ENCODE measurements around the gene RAB36.
A peak's percentile ranks its signal among the peaks of the same experiment; 100 is the strongest.

RAB36 gene

GRCh38 chr22:23144932-23145877 lies at the start of gene RAB36:
Gene RAB36 (plus strand): TSS chr22:23145477. CDS start chr22:23146617, 1,140 bp downstream.
- peak; percentile 78 for DNase-seq

GRCh38 chr22:23095733-23096342 lies 49.4 kb upstream of the RAB36 start:
- DNase-seq: no peak

- no peak for DNase-seq
Observed at GRCh38 chr22:23097412-23098229, 47.7 kb upstream of the RAB36 start.

- no peak for DNase-seq
Observed at GRCh38 chr22:23098230-23098705, 47.0 kb upstream of the RAB36 start.

GRCh38 chr22:23098718-23099530 lies 46.4 kb upstream of the RAB36 start:
- DNase-seq: no peak

- DNase-seq: no peak
Observed at GRCh38 chr22:23099531-23099804, 45.8 kb upstream of the RAB36 start.

GRCh38 chr22:23100124-23100801 lies 45.0 kb upstream of the RAB36 start:
- no peak for DNase-seq

GRCh38 chr22:23101524-23101923 lies 43.8 kb upstream of the RAB36 start:
- DNase-seq: no peak

GRCh38 chr22:23102002-23102655 lies 43.1 kb upstream of the RAB36 start:
- DNase-seq: no peak

GRCh38 chr22:23102776-23103175 lies 42.5 kb upstream of the RAB36 start:
- no peak for DNase-seq

- DNase-seq: no peak
Observed at GRCh38 chr22:23103199-23103954, 41.9 kb upstream of the RAB36 start.

- no peak for DNase-seq
Observed at GRCh38 chr22:23104187-23104971, 40.9 kb upstream of the RAB36 start.

- no peak for DNase-seq
Observed at GRCh38 chr22:23105304-23105703, 40.0 kb upstream of the RAB36 start.

- no peak for DNase-seq
Observed at GRCh38 chr22:23105919-23106318, 39.4 kb upstream of the RAB36 start.

GRCh38 chr22:23106344-23106743 lies 38.9 kb upstream of the RAB36 start:
- no peak for DNase-seq

GRCh38 chr22:23106906-23107367 lies 38.3 kb upstream of the RAB36 start:
- no peak for DNase-seq

- DNase-seq: no peak
Observed at GRCh38 chr22:23107487-23108248, 37.6 kb upstream of the RAB36 start.

- no peak for DNase-seq
Observed at GRCh38 chr22:23108249-23109078, 36.8 kb upstream of the RAB36 start.

Data from stimulated activated CD4-positive, alpha-beta T cell treated with anti-CD3 and anti-CD28 coated beads, Interleukin-4, amount 100 ng/mL, for 1 hour (primary cell).